COLO668 (cell line): Measurements from ENCODE around the gene SLC27A1.
"Not testable (repeated sequence)": the region's sequence is repeated elsewhere in the genome, so short reads cannot be mapped to it uniquely, and the experiment has no call there.

Experiments used
- DNase-seq: peaks from one replicate; lab custom pipeline; 2025; ENCODE audit not compliant: unreplicated experiment; lab: John Stamatoyannopoulos, UW

SLC27A1 gene

GRCh38 chr19:17538684-17539237 is 68.4 kb downstream of the SLC27A1 start:
- peak; percentile 25 for DNase-seq

GRCh38 chr19:17539238-17540117 is 69.2 kb downstream of the SLC27A1 start:
- DNase-seq, result peak; percentile 93

- DNase-seq, result no peak
Measured at GRCh38 chr19:17540174-17540573, 69.8 kb downstream of the SLC27A1 start.

GRCh38 chr19:17541184-17541759 is 70.9 kb downstream of the SLC27A1 start:
- no peak for DNase-seq

GRCh38 chr19:17542042-17542441 is 71.7 kb downstream of the SLC27A1 start:
- DNase-seq, result no peak

GRCh38 chr19:17542793-17543582 is 72.7 kb downstream of the SLC27A1 start:
- DNase-seq, result no peak

GRCh38 chr19:17543986-17544385 is 73.7 kb downstream of the SLC27A1 start:
- no peak for DNase-seq

GRCh38 chr19:17544418-17544817 is 74.1 kb downstream of the SLC27A1 start:
- DNase-seq, result no peak

GRCh38 chr19:17548145-17548544 is 77.8 kb downstream of the SLC27A1 start:
- DNase-seq, result no peak

GRCh38 chr19:17549085-17549740 is 78.9 kb downstream of the SLC27A1 start:
- no peak for DNase-seq

GRCh38 chr19:17550076-17550667 is 79.8 kb downstream of the SLC27A1 start:
- no peak for DNase-seq

- DNase-seq, result not testable (repeated sequence)
Measured at GRCh38 chr19:17552735-17553134, 82.4 kb downstream of the SLC27A1 start.

GRCh38 chr19:17553256-17553655 is 82.9 kb downstream of the SLC27A1 start:
- peak; percentile 12 for DNase-seq

- DNase-seq, result no peak
Measured at GRCh38 chr19:17554968-17555479, 84.7 kb downstream of the SLC27A1 start.

- peak; percentile 99 for DNase-seq
Measured at GRCh38 chr19:17555480-17555928, 85.2 kb downstream of the SLC27A1 start, which contains the start of gene COLGALT1. COLGALT1 (plus strand) TSS chr19:17555649; CDS start chr19:17555714, 65 bp downstream.
